GM18861 (cell line): ENCODE data around the gene ZNF239.
"Not testable (repeated sequence)": the region's sequence is repeated elsewhere in the genome, so short reads cannot be mapped to it uniquely, and the experiment has no call there.

Source experiments
- ATAC-seq: cut with Tn5 transposase; IDR thresholded peaks from one replicate; pipeline ENCODE4 v1.9.1; 2021; ENCODE audit not compliant: unreplicated experiment

Gene ZNF239

GRCh38 chr10:43574001-43574892 is at the start of gene ZNF239:
Gene ZNF239, minus strand, starts transcription at chr10:43574616. Its CDS starts 16,537 bp downstream, at chr10:43558079.
- peak; percentile 89 for ATAC-seq

GRCh38 chr10:43623351-43623750 is 48.9 kb upstream of the ZNF239 start:
- ATAC-seq = no peak

GRCh38 chr10:43622038-43622437 is 47.6 kb upstream of the ZNF239 start:
- ATAC-seq = no peak

- ATAC-seq = no peak
Observed at GRCh38 chr10:43619368-43619767, 45.0 kb upstream of the ZNF239 start.

GRCh38 chr10:43616697-43617370 is 42.4 kb upstream of the ZNF239 start:
- no peak for ATAC-seq

GRCh38 chr10:43610636-43611035 is 36.2 kb upstream of the ZNF239 start:
- no peak for ATAC-seq

- ATAC-seq = no peak
Observed at GRCh38 chr10:43607199-43607573, 32.8 kb upstream of the ZNF239 start.

- ATAC-seq = peak; percentile 98
Observed at GRCh38 chr10:43606323-43607198, 32.1 kb upstream of the ZNF239 start, which contains the start of gene ZNF485. Gene ZNF485, plus strand, starts transcription at chr10:43606438. Its CDS starts 613 bp downstream, at chr10:43607051.

GRCh38 chr10:43605850-43606322 is 31.5 kb upstream of the ZNF239 start:
- no peak for ATAC-seq

- not testable (repeated sequence) for ATAC-seq
Observed at GRCh38 chr10:43601576-43601975, 27.2 kb upstream of the ZNF239 start.

- ATAC-seq = no peak
Observed at GRCh38 chr10:43599333-43599732, 24.9 kb upstream of the ZNF239 start.

GRCh38 chr10:43598446-43598845 is 24.0 kb upstream of the ZNF239 start:
- no peak for ATAC-seq

GRCh38 chr10:43596546-43596945 is 22.1 kb upstream of the ZNF239 start:
- no peak for ATAC-seq

- peak; percentile 24 for ATAC-seq
Observed at GRCh38 chr10:43595739-43596298, 21.4 kb upstream of the ZNF239 start.

GRCh38 chr10:43594944-43595589 is 20.7 kb upstream of the ZNF239 start:
- peak; percentile 97 for ATAC-seq

- no peak for ATAC-seq
Observed at GRCh38 chr10:43591303-43591904, 17.0 kb upstream of the ZNF239 start.

- ATAC-seq = not testable (repeated sequence)
Observed at GRCh38 chr10:43586730-43587115, 12.3 kb upstream of the ZNF239 start.

- ATAC-seq = no peak
Observed at GRCh38 chr10:43585981-43586729, 11.7 kb upstream of the ZNF239 start.

- no peak for ATAC-seq
Observed at GRCh38 chr10:43585046-43585445, 10.6 kb upstream of the ZNF239 start.
